Right ventricle myocardium superior (tissue), 1 donor: ENCODE data around the gene UBE3D. TPM values are rescaled to one million over a fixed set of nuclear protein-coding genes. Genes with fewer than 3 reads are reported as not detected.

ENCODE experiments used
- ATAC-seq: fragments of 200-7000 bp; cut with Tn5 transposase; one replicate; pipeline ENCODE4 v1.9.1; 2020; ENCODE audit warnings: mild to moderate bottlenecking; ENCODE audit not compliant: poor library complexity
- DNase-seq: peaks from one replicate; pipeline ENCODE4 v3.0.0-alpha.2; 2020
- intact Hi-C: fragments of 100-400 bp; cut with DNase I; formaldehyde crosslinking; loops from one replicate; pipeline ENCODE4 v1.11.2; 2022
- total RNA-seq: library from RNA; stranded (reverse); fragmentation: NEBNext Ultra II Directional; extraction: Animal tissue kit (Norgen Biotek cat#: 25700); gene quantifications from one replicate; pipeline ENCODE4 v1.2.1, GENCODE V29; 2021
- donor health status: DM: no; HTN: yes; CAD: no; lungs with severe emphysema.

The UBE3D gene
- total RNA-seq, 1 donor from 2014 or later = 2.7 TPM

GRCh38 chr6:82989736-82990290, 75.8 kb downstream of the UBE3D start:
- ATAC-seq = no peak

GRCh38 chr6:82988930-82989351, 76.7 kb downstream of the UBE3D start:
- intact Hi-C loops = no loop called here
- DNase-seq = no peak
- no peak for ATAC-seq

More at GRCh38 chr6:82989736-82990290, 75.8 kb downstream of the UBE3D start:
- intact Hi-C loops = no loop called here
- no peak for DNase-seq

- no peak for ATAC-seq
- intact Hi-C loops = no loop called here
- DNase-seq = no peak
Observed at GRCh38 chr6:82987951-82988350, 77.7 kb downstream of the UBE3D start.

- intact Hi-C loops = no loop called here
Observed at GRCh38 chr6:82987416-82987815, 78.2 kb downstream of the UBE3D start.

GRCh38 chr6:82984720-82985119, 80.9 kb downstream of the UBE3D start:
- ATAC-seq (no peak), DNase-seq (no peak)
- intact Hi-C loops = no loop called here

More at GRCh38 chr6:82987416-82987815, 78.2 kb downstream of the UBE3D start:
- DNase-seq (no peak), ATAC-seq (no peak)

- intact Hi-C loops = no loop called here
- no peak for DNase-seq
- ATAC-seq = no peak
Observed at GRCh38 chr6:82980086-82980485, 85.6 kb downstream of the UBE3D start.

GRCh38 chr6:82979657-82980056, 86.0 kb downstream of the UBE3D start:
- no peak for ATAC-seq
- intact Hi-C loops = no loop called here
- no peak for DNase-seq

- intact Hi-C loops = no loop called here
- ATAC-seq (no peak), DNase-seq (no peak)
Observed at GRCh38 chr6:82978362-82978945, 87.2 kb downstream of the UBE3D start.

- ATAC-seq (no peak), DNase-seq (no peak)
- intact Hi-C loops = no loop called here
Observed at GRCh38 chr6:82976179-82976578, 89.5 kb downstream of the UBE3D start.

- DNase-seq (no peak), ATAC-seq (no peak)
- intact Hi-C loops = no loop called here
Observed at GRCh38 chr6:82971877-82972460, 93.7 kb downstream of the UBE3D start.

- ATAC-seq = no peak
- intact Hi-C loops = no loop called here
- no peak for DNase-seq
Observed at GRCh38 chr6:82970839-82971238, 94.8 kb downstream of the UBE3D start.

- intact Hi-C loops = no loop called here
- DNase-seq (no peak), ATAC-seq (no peak)
Observed at GRCh38 chr6:82968708-82969107, 96.9 kb downstream of the UBE3D start.

- intact Hi-C loops = no loop called here
Observed at GRCh38 chr6:82963191-82963925, 102.3 kb downstream of the UBE3D start.

GRCh38 chr6:82959385-82959941, 106.2 kb downstream of the UBE3D start:
- ATAC-seq = no peak
- DNase-seq = no peak
- intact Hi-C loops = no loop called here

More at GRCh38 chr6:82963191-82963925, 102.3 kb downstream of the UBE3D start:
- DNase-seq (no peak), ATAC-seq (no peak)

GRCh38 chr6:82958551-82958950, 107.1 kb downstream of the UBE3D start:
- intact Hi-C loops = no loop called here
- ATAC-seq (no peak), DNase-seq (no peak)

- ATAC-seq = no peak
- DNase-seq = no peak
- intact Hi-C loops = no loop called here
Observed at GRCh38 chr6:82957868-82958245, 107.8 kb downstream of the UBE3D start.

GRCh38 chr6:82957171-82957867, 108.3 kb downstream of the UBE3D start:
- DNase-seq (no peak), ATAC-seq (no peak)
- intact Hi-C loops = no loop called here

GRCh38 chr6:82955841-82956240, 109.8 kb downstream of the UBE3D start:
- intact Hi-C loops = no loop called here
- ATAC-seq (no peak), DNase-seq (no peak)
